NCI-H2081 (cell line): ENCODE measurements around the gene LSAMP.

ENCODE experiments used
- DNase-seq, 2 experiments: peaks; one replicate each; lab custom pipeline; 2025; lab: John Stamatoyannopoulos, UW

The LSAMP gene

DNA sequence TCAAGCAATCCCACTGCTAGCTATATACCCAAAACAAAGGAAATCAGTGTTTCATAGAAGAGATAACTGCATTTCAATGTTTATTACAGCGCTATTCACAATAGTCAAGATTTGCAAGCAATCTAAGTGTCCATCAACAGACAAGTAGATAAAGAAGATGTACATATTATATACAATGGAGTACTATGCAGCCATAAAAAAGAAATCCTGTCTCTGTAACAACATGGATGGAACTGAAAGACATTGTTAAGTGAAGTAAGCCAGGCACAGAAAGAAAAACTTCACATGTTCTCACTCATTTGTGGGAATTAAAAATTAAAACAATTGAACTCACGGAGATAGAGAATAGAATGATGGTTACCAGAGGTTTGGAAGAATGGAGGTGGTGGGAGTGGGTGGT, 89.2 kb downstream of the LSAMP start:
- no peak for DNase-seq

DNA sequence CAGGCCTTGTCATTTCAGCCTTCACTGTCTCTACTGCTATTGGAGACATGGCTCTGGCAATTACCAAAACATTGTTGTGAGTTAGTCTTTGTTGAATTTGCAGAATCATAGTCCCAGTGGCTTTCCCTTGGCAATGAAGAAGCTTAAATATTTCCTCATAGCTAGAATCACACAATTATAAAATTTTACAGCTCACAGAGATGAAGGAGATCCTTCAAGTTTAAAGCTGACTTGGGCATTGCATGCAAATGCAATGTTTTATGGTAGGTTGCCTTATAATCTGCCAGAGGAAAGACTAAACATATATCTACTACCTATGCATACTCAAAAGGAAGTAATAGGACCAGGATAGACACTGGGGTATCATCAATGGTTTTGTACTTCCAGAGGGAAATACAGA, 90.9 kb downstream of the LSAMP start:
- DNase-seq = no peak

DNA sequence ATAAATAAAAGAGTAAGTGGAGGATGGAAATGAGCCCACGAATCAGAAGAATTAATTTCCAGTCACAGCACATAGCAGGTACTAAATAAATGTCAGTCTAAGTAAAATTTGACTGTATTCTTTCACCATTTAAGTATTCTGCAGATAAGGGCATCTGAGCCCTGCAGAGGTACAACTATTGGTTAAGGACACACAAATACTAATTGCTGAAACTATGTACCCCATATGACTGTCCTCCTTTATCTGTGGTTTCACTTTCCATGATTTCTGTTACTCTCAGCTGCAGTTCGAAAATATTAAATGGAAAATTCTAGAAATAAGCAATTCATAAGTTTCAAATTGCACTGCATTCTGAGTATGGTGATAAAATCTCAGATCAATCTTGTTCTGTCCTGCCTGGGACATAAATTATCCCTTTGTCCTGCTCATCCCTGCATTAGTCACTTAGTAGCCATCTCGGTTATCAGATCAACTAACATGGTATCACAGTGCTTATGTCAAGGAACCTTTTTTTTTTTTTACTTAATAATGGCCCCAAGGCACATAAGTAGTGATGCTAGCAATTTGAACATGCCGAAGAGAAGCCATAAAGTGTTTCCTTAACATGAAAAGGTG, 95.1 kb downstream of the LSAMP start:
- DNase-seq = no peak

DNA sequence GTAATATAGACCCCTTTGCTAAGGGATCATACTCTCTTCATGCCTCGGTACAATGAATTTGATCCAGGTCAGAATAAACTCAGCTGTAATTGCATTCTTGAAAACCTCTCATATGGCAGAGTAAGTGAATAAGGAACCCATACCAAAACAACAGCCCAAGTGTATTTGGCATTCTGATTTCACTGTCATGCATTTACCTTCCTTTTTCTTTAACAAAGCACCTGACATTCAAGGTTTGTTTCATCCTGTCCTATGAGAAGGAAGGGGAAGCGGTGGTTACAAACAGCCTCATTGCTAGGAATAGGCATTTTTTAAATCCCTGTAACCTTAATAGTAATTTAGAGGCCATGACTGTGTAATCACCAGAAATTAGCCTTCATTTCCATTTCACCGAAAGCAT, 97.1 kb downstream of the LSAMP start:
- no peak for DNase-seq

DNA sequence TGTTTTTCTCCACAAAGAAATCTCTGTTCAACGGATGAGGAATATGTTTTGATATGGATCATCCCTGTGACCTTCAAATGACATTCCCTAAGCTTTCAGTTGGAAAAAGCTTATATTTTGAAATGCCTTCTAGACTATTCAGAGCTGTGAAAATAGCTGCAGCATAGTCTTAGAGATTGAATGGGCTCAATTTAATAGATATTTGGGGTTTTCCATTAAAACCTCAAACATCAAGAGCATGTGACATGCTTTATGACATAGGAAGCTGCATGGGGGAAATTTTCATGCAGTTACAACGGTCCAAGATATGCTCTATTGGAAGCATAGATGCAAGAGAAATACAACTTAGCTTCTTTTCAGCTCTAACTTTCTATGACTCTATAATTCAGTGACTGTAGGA, 102.8 kb downstream of the LSAMP start:
- no peak for DNase-seq

DNA sequence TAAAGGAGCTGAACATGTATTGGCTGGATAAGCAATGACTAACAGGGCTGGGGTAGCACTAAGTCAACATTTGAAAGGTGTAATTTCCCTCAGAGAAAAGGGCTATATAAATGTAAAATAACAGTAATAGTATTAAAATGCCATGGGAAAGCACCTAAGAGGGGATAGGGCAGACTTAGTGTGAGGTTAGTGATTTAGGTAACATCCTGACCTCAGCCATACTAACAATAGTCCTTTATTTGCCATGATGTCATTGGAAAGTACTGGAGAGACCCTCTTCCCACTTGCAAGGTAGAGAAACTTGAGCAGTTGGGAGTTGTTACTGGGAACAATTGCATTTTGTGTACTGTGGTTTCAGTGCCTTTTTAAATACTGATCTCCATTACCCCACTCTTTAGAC, 103.4 kb downstream of the LSAMP start:
- no peak for DNase-seq

DNA sequence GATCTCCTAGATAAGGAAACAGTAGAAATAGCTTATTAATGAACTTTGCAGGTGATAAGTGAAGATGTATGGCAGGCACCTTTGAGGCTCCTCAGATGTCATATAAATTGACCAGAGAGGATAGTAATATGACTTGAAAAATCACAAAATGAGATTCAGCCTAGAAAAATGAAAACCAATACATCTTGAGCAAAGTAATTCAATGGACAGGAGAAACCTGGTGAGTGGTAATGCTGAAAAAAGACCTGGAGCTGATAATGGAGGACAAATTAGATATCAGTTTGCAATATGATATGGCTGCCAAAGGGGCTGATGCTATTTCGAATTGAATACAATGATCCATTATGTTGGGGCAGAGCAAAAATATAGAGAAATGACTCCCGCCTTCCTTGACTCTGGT, 103.9 kb downstream of the LSAMP start:
- no peak for DNase-seq

DNA sequence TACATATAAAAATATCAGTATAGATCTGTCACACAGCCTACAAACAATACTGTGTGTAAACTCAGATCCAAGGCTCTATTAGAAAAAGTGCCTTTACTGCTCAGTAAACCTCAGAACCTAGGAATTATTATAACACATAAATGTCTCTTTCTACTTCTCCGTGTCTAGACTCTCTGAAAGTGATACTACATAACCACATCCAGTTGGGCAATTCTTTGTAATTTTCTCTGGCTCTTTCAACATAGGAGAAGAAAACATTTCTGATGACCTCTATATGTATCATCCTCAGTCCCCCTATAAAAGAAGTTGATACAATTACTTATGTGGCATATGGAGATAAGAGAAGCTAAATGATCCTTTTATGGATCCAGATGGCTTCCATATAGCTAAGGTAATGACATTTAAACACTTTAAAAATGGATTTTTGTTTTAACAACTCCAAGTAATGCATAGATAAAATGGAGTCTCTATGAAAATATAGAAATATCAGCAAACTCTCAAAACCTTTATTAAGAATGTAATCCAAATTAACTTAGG, 104.5 kb downstream of the LSAMP start:
- DNase-seq = no peak

DNA sequence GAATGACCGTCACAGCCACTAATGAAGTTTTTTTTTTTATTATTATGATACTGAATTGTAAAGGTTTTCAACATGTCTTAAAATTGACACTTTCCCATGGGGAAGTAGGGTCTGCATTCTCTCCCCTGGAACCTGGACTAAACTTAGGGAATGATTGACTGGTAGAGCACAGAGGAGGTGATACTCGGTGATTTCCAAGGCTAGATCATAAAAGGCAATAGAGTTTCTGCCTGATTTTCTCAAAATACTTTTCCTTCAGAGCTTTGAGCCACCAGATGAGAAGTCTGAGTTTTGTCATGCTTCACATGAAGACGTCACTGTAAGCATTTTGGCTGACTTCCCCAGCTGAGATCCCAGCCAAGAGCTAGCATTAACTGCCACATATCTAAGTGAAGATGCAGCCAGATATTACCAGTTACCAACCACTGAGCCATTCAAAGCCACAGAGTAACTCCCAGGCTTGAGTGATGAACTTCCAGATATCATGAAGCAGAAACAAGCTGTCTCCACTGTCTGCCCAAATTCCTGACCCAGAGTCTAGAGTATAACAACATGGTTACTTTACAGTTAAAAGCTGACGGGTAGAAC, 105.8 kb downstream of the LSAMP start:
- DNase-seq = no peak

DNA sequence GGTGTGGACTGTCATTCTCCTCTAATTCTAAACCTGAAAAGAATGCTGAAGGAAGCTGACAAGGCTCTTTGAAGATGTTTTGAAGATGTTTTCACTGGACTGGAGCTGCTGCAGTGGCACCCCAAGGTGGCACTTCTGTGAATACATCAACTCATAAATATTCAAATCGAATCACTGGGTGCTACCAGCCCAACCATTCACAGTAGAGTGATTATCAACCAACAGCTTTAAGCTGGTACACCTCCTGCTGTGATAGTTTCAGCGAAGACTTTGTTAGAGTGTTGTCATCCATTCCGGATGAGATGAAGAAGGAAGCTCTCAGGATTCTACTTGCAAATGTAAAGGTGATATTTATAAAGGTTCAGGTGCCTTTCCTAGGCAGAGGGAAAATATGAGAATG, 106.6 kb downstream of the LSAMP start:
- DNase-seq = peak in 1 of 2 experiments; percentile 9

DNA sequence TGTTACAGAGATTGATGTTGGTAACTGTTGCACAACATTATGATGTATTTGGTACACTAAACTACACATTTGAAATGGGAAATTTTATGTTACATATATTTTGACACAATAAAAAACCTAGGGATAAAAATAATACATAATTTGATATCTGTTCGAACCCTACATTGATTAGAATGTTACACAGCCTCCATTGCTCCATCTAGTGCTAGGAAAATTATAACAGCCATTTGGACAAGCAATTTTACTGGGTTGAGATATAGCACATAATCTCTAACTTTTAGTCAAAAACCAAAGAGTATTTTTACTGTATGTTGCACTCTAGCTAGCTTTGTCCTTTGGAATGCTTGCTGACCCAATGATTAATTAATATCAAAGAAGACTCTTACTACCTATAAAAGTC, 108.1 kb downstream of the LSAMP start:
- no peak for DNase-seq

DNA sequence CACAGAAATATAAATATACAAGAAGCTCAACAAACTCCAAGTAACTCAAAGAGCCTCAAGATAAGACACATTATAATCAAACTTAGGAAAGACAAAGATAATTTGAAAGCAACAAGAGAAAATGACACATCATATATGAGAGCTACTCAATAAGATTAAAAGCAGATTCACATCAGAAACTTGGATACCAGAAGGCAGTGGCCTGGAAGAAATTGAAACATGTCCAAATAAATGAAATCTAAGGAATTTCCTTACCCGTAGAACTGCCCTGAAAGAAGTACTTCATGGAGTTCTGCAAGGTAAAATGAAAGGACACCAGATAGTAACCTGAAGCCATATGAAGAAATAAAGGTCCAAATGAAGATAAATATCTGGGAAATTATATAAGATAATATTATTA, 113.9 kb downstream of the LSAMP start:
- DNase-seq = no peak

DNA sequence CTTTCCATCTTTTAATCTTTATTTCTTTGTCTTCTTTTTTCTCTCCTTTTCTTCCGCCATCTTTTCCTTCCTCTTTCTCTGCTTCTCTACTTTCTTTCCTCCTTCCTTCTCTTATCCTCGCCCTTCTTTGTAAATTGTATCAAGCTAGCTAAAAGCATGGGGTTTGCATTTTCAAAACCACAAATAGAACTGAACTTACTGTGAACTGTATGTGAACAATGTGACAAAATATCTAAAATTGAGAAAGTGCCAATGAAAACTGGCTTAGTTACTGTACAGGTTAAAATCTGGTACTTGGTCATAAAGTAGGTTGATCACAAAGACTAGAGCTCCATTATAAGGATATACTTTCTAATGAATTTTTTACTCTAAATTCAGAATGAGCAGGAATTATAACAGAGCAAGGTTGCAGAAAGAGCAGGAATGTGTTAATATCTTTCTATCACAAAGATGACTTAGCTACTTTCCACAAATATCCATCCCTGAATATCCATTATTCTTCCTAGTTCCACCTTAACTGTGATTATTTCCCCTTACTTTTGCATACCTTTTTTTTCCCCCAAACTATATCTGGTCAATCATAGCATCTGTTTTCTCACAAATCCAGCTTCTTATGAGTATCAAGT, 122.4 kb downstream of the LSAMP start:
- no peak for DNase-seq

DNA sequence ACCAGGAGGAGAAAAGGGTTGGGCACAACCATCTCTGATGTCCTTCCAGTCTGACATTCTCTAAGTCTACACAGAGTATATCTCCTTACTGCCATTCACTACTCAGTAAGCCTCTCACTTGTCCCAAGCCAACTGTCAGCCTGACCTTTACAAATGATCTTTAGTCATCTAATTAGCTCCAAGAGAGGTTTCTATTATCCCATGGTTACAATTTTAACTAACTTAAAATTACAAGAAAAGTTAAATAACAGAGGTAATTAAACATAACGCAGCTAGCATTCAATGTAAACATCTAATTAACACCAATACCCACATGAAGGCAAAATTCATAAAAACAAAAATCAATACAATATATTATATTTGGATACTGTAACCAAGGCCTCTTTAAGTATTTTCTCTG, 126.9 kb downstream of the LSAMP start:
- no peak for DNase-seq

DNA sequence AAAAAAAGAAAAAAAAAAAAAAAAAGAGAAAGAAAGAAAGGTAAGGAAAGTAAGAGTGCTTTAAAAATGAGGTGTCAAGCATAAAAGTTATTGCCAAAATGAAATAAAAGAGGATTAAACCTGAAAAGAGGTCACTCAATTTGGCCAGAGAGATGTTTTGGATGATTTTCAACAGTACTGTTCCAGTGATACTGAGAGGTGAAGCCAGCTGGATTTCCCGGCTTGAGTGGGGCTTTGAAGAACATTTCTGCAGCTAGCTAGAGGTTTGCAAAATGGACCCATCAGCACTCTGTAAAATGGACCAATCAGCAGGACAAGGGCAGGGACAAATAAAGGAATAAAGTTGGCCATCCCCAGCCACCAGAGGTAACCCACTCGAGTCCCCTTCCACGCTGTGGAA, 128.5 kb downstream of the LSAMP start:
- no peak for DNase-seq

DNA sequence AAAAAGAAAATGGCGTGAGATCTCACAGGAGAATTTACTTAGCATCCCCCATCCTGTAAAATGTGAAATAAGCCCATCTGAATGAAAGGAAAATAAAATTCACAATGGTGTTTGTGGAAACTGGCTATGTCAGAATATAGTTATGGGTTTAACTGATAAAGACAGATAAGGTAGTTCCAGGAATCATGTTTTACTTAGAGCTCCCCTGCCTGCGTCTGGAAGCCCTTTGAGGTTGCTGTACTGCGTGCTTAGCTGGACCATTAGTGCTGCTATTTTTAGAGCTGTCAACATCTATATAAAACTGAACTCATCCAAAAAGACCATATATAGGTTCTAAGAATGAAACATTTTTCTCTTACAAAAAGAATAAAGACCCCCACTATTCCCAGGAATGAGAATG, 130.8 kb downstream of the LSAMP start:
- peak in 1 of 2 experiments; percentile 18 for DNase-seq

DNA sequence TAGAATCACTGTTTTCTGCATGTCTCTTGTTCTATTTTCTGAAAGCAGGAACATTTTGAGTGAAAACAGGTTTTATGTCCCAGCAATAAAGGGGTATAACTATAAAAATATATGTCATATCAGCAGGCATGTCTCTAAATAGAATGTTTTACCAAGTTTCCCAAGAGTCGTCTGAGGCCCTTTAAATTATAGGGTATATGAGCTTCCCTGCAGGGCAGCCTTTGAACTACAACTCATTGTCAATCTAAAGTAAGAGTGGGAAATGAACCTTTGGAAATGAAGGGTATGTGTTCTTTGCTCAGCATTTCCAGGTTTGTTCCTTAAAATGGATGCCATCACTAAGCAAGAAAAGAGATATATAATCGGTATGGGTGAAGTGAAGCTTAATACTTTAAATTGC, 138.6 kb downstream of the LSAMP start:
- peak in 1 of 2 experiments; percentile 12 for DNase-seq

DNA sequence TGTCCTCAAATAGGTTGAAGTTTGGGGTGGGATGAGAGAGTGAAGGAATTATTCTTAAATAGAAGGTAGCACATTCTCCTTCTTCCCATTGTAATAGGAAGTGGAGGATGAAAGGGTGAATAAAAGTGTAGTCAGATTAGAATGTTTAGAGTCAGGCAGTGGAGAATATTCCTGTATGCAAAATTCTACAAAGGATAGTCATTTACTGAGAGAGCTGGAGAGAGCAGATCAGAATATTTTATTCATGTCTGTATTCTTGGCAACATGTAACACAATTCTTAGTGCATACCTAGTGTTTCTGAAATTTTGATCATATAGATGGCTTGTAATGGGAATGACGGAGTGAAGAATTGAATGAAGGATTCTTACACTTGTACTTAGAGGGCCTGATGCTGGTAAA, 139.1 kb downstream of the LSAMP start:
- no peak for DNase-seq

DNA sequence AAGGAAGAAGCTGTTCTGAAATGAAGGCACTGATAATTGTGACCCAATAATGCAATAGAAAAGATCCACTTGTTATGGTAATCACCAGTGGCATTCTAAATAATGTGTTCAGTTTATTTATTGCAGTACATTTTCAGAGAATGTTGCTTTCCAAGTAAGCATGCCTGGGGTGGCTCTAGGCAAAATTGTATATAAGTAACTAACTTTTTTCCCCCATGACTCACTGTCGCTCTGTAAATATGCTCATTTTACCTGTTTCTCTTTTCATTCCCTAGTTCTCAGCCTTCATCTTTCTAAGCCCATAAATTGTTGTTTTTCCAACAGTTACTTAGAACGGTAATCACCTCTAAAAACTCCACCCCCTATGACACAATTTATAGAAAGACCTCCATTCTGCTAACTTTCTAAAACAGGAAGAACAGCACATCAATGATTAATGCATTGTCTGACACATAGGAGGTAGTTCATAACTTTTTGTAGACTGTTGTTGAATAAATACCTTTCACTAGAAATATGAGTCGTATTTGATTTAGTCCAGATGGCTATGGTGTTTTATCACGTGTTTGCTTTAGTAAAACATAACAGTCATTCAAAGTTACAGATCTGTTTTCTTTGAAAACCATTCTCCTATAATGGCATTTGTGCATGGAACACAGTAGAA, 143.1 kb downstream of the LSAMP start:
- no peak for DNase-seq

DNA sequence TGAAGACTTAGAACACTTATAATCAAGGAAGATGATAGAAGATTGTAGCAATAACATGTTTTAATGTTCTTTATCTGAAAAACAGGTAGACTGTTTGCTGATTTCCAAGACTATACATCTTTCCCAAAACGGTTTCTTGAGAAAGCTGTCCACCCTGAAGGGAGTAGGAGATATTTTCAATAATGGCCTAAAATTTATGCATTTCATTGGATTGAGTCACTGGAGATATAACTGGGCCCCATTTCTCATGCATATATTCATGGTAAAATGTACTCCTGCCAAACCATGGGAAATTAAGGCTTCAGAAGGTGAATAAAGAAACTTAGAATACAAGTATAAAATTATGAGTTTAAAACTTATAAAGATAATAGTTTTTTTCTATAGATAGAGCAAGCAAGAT, 143.9 kb downstream of the LSAMP start:
- DNase-seq = no peak

DNA sequence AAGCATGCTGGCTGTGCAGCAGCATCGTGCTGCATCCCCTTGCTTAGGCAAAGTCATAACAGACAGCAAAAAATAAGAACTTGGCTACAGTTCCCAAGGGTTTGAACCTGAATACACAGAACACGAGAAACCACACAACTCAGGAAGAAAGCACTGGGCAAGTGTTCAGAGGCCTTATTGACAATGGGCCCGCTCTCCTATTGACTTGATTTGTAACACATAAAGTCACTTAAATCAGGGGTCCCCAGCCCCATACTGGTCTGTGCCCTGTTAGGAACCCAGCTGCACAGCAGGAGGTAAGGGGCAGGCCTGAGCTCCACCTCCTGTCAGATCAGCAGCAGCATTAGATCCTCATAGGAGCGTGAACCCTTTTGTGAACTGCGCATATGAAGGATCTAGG, 145.1 kb downstream of the LSAMP start:
- peak in 1 of 2 experiments; percentile 23 for DNase-seq

DNA sequence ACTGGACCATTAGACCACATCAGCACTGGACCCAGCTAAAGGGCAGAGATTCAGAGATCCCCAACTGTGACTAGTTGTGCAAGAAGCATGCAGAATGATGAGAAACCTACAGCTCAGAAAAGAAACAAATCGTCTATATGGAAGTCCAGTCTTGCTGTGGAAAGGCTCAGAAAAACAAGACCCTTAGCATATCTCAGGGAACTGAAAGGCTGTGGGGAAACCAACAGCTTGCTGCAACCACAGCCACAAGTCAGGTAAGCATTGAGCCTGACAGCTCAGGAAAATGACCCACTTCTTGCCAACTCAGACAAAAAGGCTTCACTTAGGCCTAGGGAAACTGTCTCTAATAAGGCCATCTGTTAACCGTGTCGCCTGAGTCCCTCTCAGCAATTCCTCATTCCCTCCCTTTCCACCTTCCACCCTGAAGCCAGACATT, 145.6 kb downstream of the LSAMP start:
- DNase-seq = peak in 1 of 2 experiments; percentile 34

DNA sequence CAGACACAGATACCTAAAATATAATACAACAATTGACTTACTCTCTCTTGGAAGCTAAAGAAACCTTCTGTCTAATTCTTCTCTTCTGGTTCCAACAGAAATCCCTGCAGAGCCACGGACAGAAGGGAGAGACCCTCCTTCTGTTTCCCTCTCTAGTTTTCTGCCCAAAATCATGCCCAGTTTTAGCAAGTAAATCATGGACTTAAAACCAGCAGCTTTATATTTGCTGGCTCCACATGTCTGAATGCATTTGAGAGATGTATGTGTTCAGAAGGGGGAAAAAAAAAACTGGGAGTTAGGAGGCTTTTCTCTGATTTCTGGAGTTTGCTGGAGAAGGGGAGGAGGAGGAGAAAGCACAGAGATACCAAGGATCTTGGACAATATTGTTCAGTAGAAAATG, 147.1 kb downstream of the LSAMP start:
- DNase-seq = no peak
